Hematopoietic multipotent progenitor cell treated with erythropoietin and hydrocortisone succinate and interleukin-3 and kit ligand, for 15 days (in vitro differentiated cells): ENCODE data around the gene SPEF1.
"Not testable (repeated sequence)": the region's sequence is repeated elsewhere in the genome, so short reads cannot be mapped to it uniquely, and the experiment has no call there.

Experiments
- DNase-seq: peaks from one replicate; pipeline ENCODE4 v3.0.0-alpha.2; 2015; ENCODE audit warnings: low spot score

SPEF1 gene

GRCh38 chr20:3808544-3808943, 27.3 kb upstream of the SPEF1 start:
- DNase-seq, result no peak

GRCh38 chr20:3804781-3805180, 23.5 kb upstream of the SPEF1 start:
- DNase-seq, result no peak

GRCh38 chr20:3804254-3804751, 23.1 kb upstream of the SPEF1 start:
- no peak for DNase-seq

GRCh38 chr20:3803854-3804253, 22.6 kb upstream of the SPEF1 start:
- no peak for DNase-seq

GRCh38 chr20:3803289-3803688, 22.0 kb upstream of the SPEF1 start:
- no peak for DNase-seq

- no peak for DNase-seq
These were observed 21.4 kb upstream of the SPEF1 start for GRCh38 chr20:3802524-3803239.

GRCh38 chr20:3801846-3802245, 20.6 kb upstream of the SPEF1 start:
- no peak for DNase-seq

GRCh38 chr20:3801299-3801698, 20.1 kb upstream of the SPEF1 start:
- no peak for DNase-seq

- DNase-seq, result no peak
These were observed 19.6 kb upstream of the SPEF1 start for GRCh38 chr20:3800878-3801260.

- DNase-seq, result no peak
These were observed 19.1 kb upstream of the SPEF1 start for GRCh38 chr20:3800256-3800877.

- no peak for DNase-seq
These were observed 17.6 kb upstream of the SPEF1 start for GRCh38 chr20:3798908-3799248.

GRCh38 chr20:3798373-3798768, 17.1 kb upstream of the SPEF1 start:
- DNase-seq, result no peak

GRCh38 chr20:3797592-3798372, 16.5 kb upstream of the SPEF1 start:
- peak; percentile 48 for DNase-seq

GRCh38 chr20:3797226-3797545, 15.9 kb upstream of the SPEF1 start:
- no peak for DNase-seq

GRCh38 chr20:3796477-3797225, 15.4 kb upstream of the SPEF1 start:
- no peak for DNase-seq

GRCh38 chr20:3795511-3796468, 14.5 kb upstream of the SPEF1 start, which contains the start of gene CDC25B:
Gene CDC25B (plus strand): TSS chr20:3796310. CDS start chr20:3796532, 222 bp downstream.
- DNase-seq, result peak; percentile 85

- DNase-seq, result no peak
These were observed 13.6 kb upstream of the SPEF1 start for GRCh38 chr20:3794701-3795420.

- DNase-seq, result not testable (repeated sequence)
These were observed 12.9 kb upstream of the SPEF1 start for GRCh38 chr20:3794168-3794567.

GRCh38 chr20:3789201-3789600, 8.0 kb upstream of the SPEF1 start:
- not testable (repeated sequence) for DNase-seq

GRCh38 chr20:3788685-3789155, 7.5 kb upstream of the SPEF1 start:
- DNase-seq, result peak; percentile 45
